ENCODE results near the gene AGBL1.

Gene AGBL1

GRCh38 chr15:86644339-86644738, 564.7 kb downstream of the AGBL1 start:
- DNase-seq (ENCODE audit: low spot score) = no peak

GRCh38 chr15:86645925-86646500, 566.3 kb downstream of the AGBL1 start:
- DNase-seq (ENCODE audit: low spot score) = no peak

GRCh38 chr15:86647810-86648440, 568.3 kb downstream of the AGBL1 start:
- DNase-seq (ENCODE audit: low spot score) = no peak

- DNase-seq (ENCODE audit: low spot score) = no peak
Observed at GRCh38 chr15:86649277-86649676, 569.6 kb downstream of the AGBL1 start.

GRCh38 chr15:86650094-86650493, 570.4 kb downstream of the AGBL1 start:
- DNase-seq (ENCODE audit: low spot score) = no peak

GRCh38 chr15:86653344-86654197, 573.9 kb downstream of the AGBL1 start:
- no peak for DNase-seq (ENCODE audit: low spot score)

- DNase-seq (ENCODE audit: low spot score) = no peak
Observed at GRCh38 chr15:86654501-86654900, 574.8 kb downstream of the AGBL1 start.

GRCh38 chr15:86657305-86657704, 577.6 kb downstream of the AGBL1 start:
- no peak for DNase-seq (ENCODE audit: low spot score)

- no peak for DNase-seq (ENCODE audit: low spot score)
Observed at GRCh38 chr15:86659724-86660411, 580.2 kb downstream of the AGBL1 start.

GRCh38 chr15:86661580-86661979, 581.9 kb downstream of the AGBL1 start:
- no peak for DNase-seq (ENCODE audit: low spot score)

GRCh38 chr15:86663304-86663703, 583.6 kb downstream of the AGBL1 start:
- no peak for DNase-seq (ENCODE audit: low spot score)

GRCh38 chr15:86663979-86664378, 584.3 kb downstream of the AGBL1 start:
- no peak for DNase-seq (ENCODE audit: low spot score)

GRCh38 chr15:86664581-86664980, 584.9 kb downstream of the AGBL1 start:
- no peak for DNase-seq (ENCODE audit: low spot score)

GRCh38 chr15:86676002-86676401, 596.3 kb downstream of the AGBL1 start:
- DNase-seq (ENCODE audit: low spot score) = no peak

GRCh38 chr15:86677278-86677677, 597.6 kb downstream of the AGBL1 start:
- DNase-seq (ENCODE audit: low spot score) = no peak

GRCh38 chr15:86685263-86685662, 605.6 kb downstream of the AGBL1 start:
- DNase-seq (ENCODE audit: low spot score) = no peak

- DNase-seq (ENCODE audit: low spot score) = no peak
Observed at GRCh38 chr15:86689006-86689405, 609.3 kb downstream of the AGBL1 start.

- no peak for DNase-seq (ENCODE audit: low spot score)
Observed at GRCh38 chr15:86690566-86690965, 610.9 kb downstream of the AGBL1 start.

GRCh38 chr15:86691091-86691663, 611.5 kb downstream of the AGBL1 start:
- no peak for DNase-seq (ENCODE audit: low spot score)

GRCh38 chr15:86700864-86701610, 621.4 kb downstream of the AGBL1 start:
- no peak for DNase-seq (ENCODE audit: low spot score)

- DNase-seq (ENCODE audit: low spot score) = no peak
Observed at GRCh38 chr15:86701611-86701963, 621.9 kb downstream of the AGBL1 start.

GRCh38 chr15:86706813-86707212, 627.1 kb downstream of the AGBL1 start:
- no peak for DNase-seq (ENCODE audit: low spot score)
